ENCODE data around the gene CALHM6.

DNA sequence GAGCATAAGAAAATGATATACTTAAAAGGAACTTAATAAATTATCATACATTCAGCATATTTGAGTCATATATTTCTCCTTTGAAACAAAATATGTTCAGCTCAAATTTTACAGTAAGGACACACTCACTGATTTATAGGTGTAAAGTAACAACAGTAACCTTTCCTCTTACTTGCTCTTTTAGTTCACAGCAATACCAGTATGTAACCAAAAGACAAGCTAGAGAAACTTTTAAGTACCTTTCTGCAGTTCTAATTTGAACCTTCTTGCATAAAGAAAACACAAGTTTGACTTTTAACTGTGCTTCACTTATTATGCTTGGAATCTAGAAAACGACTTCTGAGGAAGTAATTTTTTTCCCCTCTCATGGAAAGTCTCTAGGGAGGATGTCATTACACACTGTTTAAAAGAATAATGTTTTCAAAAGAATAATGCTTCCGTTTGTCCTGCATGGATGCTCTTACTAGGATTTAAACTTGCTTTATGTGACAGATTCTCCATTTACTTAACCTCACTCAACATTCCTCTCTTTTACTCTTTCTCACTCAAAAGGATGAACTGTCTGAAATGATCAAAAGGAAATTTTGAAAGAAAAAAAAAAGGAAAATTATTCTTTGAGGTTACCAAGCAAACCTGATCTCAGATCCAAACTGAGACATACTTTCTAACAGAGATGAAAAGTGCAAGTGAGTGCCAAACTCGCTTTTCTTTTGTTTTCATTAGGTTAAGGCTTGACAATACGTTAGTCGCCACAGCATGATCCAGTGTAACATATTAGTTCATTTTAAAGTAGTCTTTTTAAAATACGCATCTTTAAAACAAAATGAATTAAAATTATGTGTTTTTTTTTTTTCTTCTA is 22.4 kb upstream of the CALHM6 start:
- no peak for TF ChIP-seq RXRA (IDR thresholded peaks at IDR 0.05; ENCODE audit: insufficient read depth, low read depth, low read length)
- TF ChIP-seq POLR2A (IDR thresholded peaks at IDR 0.05; ENCODE audit: control extremely low read depth in 1 of 2, low read depth in 2 of 2, low read length in 2 of 2) = no peak
- TF ChIP-seq, protein P1, sequence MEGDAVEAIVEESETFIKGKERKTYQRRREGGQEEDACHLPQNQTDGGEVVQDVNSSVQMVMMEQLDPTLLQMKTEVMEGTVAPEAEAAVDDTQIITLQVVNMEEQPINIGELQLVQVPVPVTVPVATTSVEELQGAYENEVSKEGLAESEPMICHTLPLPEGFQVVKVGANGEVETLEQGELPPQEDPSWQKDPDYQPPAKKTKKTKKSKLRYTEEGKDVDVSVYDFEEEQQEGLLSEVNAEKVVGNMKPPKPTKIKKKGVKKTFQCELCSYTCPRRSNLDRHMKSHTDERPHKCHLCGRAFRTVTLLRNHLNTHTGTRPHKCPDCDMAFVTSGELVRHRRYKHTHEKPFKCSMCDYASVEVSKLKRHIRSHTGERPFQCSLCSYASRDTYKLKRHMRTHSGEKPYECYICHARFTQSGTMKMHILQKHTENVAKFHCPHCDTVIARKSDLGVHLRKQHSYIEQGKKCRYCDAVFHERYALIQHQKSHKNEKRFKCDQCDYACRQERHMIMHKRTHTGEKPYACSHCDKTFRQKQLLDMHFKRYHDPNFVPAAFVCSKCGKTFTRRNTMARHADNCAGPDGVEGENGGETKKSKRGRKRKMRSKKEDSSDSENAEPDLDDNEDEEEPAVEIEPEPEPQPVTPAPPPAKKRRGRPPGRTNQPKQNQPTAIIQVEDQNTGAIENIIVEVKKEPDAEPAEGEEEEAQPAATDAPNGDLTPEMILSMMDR (IDR thresholded peaks at IDR 0.05; ENCODE audit: control extremely low read depth in 1 of 3, insufficient read depth in 1 of 3, low read depth in 1 of 3, low read length in 3 of 3) = no peak
- no peak for TF ChIP-seq EZH2 (IDR thresholded peaks at IDR 0.05; ENCODE audit: low read depth, low read length, severe bottlenecking)
- no peak for TF ChIP-seq MAFK (IDR thresholded peaks at IDR 0.05; ENCODE audit: low read depth, low read length)
- TF ChIP-seq RAD21 (IDR thresholded peaks at IDR 0.05 in 1 of 2, conservative IDR thresholded peaks at IDR 0.05 in 1 of 2; ENCODE audit: low read depth in 2 of 2, low read length in 2 of 2) = no peak
- no peak for TF ChIP-seq KDM1A (IDR thresholded peaks at IDR 0.05; ENCODE audit: borderline replicate concordance, low read length)
- TF ChIP-seq FOSL1 (IDR thresholded peaks at IDR 0.05; ENCODE audit: insufficient read depth, low read depth, low read length) = no peak
- TF ChIP-seq, protein P2, sequence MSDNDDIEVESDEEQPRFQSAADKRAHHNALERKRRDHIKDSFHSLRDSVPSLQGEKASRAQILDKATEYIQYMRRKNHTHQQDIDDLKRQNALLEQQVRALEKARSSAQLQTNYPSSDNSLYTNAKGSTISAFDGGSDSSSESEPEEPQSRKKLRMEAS (IDR thresholded peaks at IDR 0.05) = no peak
- TF ChIP-seq POLR2AphosphoS5 (IDR thresholded peaks at IDR 0.05; ENCODE audit: low read depth, low read length) = no peak
- no peak for TF ChIP-seq SIX5 (IDR thresholded peaks at IDR 0.05; ENCODE audit: low read depth, low read length)
- no peak for TF ChIP-seq ASH2L (IDR thresholded peaks at IDR 0.05; ENCODE audit: low read length)
- TF ChIP-seq EGR1 (IDR thresholded peaks at IDR 0.05; ENCODE audit: borderline replicate concordance, low read depth, low read length) = no peak

Data from H1 (cell line).